Activated naive CD4-positive, alpha-beta T cell treated with anti-CD3 and anti-CD28 coated beads for 36 hours (primary cell): ENCODE data around the gene MT1H. TPM values are rescaled to one million over a fixed set of nuclear protein-coding genes. Genes with fewer than 3 reads are reported as not detected.
A peak's percentile ranks its signal among the peaks of the same experiment; 100 is the strongest.

Source experiments
- CTCF ChIA-PET: fragments of 350-600 bp; sonication (Branson Sonifier 250); formaldehyde crosslinking; loops from one replicate; lab custom pipeline; 2021; ENCODE audit warnings: antibody characterized with exemption; lab: Charles Lee
- DNase-seq: peaks from one replicate; pipeline ENCODE4 v3.0.0-alpha.2; 2020
- H3K27ac Mint-ChIP-seq: one replicate; pipeline ENCODE4 v1.8.0; 2021; ENCODE audit warnings: mild to moderate bottlenecking, mixed read lengths
- H3K27me3 Mint-ChIP-seq: one replicate; pipeline ENCODE4 v1.8.0; 2021; ENCODE audit warnings: low read depth, mixed read lengths
- H3K36me3 Mint-ChIP-seq: one replicate; pipeline ENCODE4 v1.8.0; 2021; ENCODE audit warnings: low read depth, mixed read lengths
- H3K4me1 Mint-ChIP-seq: one replicate; pipeline ENCODE4 v1.8.0; 2021; ENCODE audit warnings: low read depth, mixed read lengths
- H3K4me3 Mint-ChIP-seq: one replicate; pipeline ENCODE4 v1.8.0; 2021; ENCODE audit warnings: mild to moderate bottlenecking, moderate library complexity, mixed read lengths
- H3K9me3 Mint-ChIP-seq: one replicate; pipeline ENCODE4 v1.8.0; 2021; ENCODE audit warnings: mixed read lengths
- intact Hi-C: fragments of 100-400 bp; cut with micrococcal nuclease; formaldehyde crosslinking; loops from one replicate; pipeline ENCODE4 v1.15.1; 2023
- total RNA-seq, 2 experiments: library from RNA; stranded (reverse); gene quantifications; one replicate each; pipeline ENCODE4 v1.2.3, GENCODE V29; 2021

MT1H gene
- total RNA-seq, 2 experiments from 2014 or later, result 5.4 to 7.4 TPM

GRCh38 chr16:56683424-56684172 lies 14.0 kb downstream of the MT1H start:
- intact Hi-C loops, result loop anchor here (2.0 to 5.0 kb wide), 2 partner anchors 19 to 249 kb away; partner anchors contain the start of gene HERPUD1
- peaks cover 19% of the 10 kb centered on the region for H3K4me1 Mint-ChIP-seq
- no peaks in the 10 kb centered on the region for H3K27me3 Mint-ChIP-seq
- peaks cover 6% of the 10 kb centered on the region for H3K36me3 Mint-ChIP-seq
- CTCF ChIA-PET, result interaction anchor here (0.6 to 3.9 kb wide), 5 partner anchors 19 to 490 kb away, joined by 3 to 19 read pairs (median 5); no protein-coding TSS in a partner anchor
- peaks cover 3% of the 10 kb centered on the region for H3K9me3 Mint-ChIP-seq
- DNase-seq, result no peak
- no peak overlapping the region for H3K27ac Mint-ChIP-seq
- H3K4me3 Mint-ChIP-seq, result peak overlapping the region; percentile 92

GRCh38 chr16:56684256-56684925 lies 14.8 kb downstream of the MT1H start:
- intact Hi-C loops, result loop anchor here (5.0 kb wide), 1 partner anchor 248 kb away; the partner anchor contains the start of gene HERPUD1
- Mint-ChIP-seq H3K27ac (no peak overlapping the region), H3K9me3 (peaks cover 3% of the 10 kb centered on the region), H3K4me3 (no peak overlapping the region), H3K36me3 (peaks cover 6% of the 10 kb centered on the region), H3K27me3 (no peaks in the 10 kb centered on the region), H3K4me1 (peaks cover 19% of the 10 kb centered on the region)
- CTCF ChIA-PET, result interaction anchor here (0.6 to 3.9 kb wide), 3 partner anchors 18 to 207 kb away, joined by 4 to 19 read pairs (median 6); no protein-coding TSS in a partner anchor
- no peak for DNase-seq

- intact Hi-C loops, result loop anchor here (5.0 kb wide), 1 partner anchor 247 kb away; the partner anchor contains the start of gene HERPUD1
- CTCF ChIA-PET, result interaction anchor here (1.9 to 3.9 kb wide), 2 partner anchors 17 to 42 kb away, joined by 6 to 19 read pairs; no protein-coding TSS in a partner anchor
Measured at GRCh38 chr16:56684926-56685590, 15.4 kb downstream of the MT1H start.

GRCh38 chr16:56686758-56687157 lies 17.1 kb downstream of the MT1H start:
- H3K27me3 Mint-ChIP-seq, result no peaks in the 10 kb centered on the region
- H3K36me3 Mint-ChIP-seq, result peaks cover 6% of the 10 kb centered on the region
- no peak overlapping the region for H3K27ac Mint-ChIP-seq
- CTCF ChIA-PET, result no interaction called here
- H3K9me3 Mint-ChIP-seq, result peaks cover 3% of the 10 kb centered on the region
- DNase-seq, result no peak
- intact Hi-C loops, result no loop called here
- H3K4me1 Mint-ChIP-seq, result peaks cover 16% of the 10 kb centered on the region
- no peak overlapping the region for H3K4me3 Mint-ChIP-seq

More at GRCh38 chr16:56684926-56685590, 15.4 kb downstream of the MT1H start:
- no peak for DNase-seq
- H3K4me3 Mint-ChIP-seq, result no peak overlapping the region
- H3K4me1 Mint-ChIP-seq, result peaks cover 19% of the 10 kb centered on the region
- no peak overlapping the region for H3K27ac Mint-ChIP-seq
- peaks cover 3% of the 10 kb centered on the region for H3K9me3 Mint-ChIP-seq
- H3K27me3 Mint-ChIP-seq, result no peaks in the 10 kb centered on the region
- peaks cover 6% of the 10 kb centered on the region for H3K36me3 Mint-ChIP-seq

- no peaks in the 10 kb centered on the region for H3K27me3 Mint-ChIP-seq
- H3K27ac Mint-ChIP-seq, result no peak overlapping the region
- intact Hi-C loops, result no loop called here
- DNase-seq, result no peak
- H3K9me3 Mint-ChIP-seq, result peaks cover 3% of the 10 kb centered on the region
- no peak overlapping the region for H3K4me3 Mint-ChIP-seq
- CTCF ChIA-PET, result interaction anchor here (0.6 to 1.1 kb wide), 2 partner anchors 13 to 18 kb away, joined by 3 to 6 read pairs; no protein-coding TSS in a partner anchor
- peaks cover 6% of the 10 kb centered on the region for H3K4me1 Mint-ChIP-seq
- H3K36me3 Mint-ChIP-seq, result peaks cover 6% of the 10 kb centered on the region
Measured at GRCh38 chr16:56688762-56689161, 19.1 kb downstream of the MT1H start.

- CTCF ChIA-PET, result interaction anchor here (0.6 to 1.6 kb wide), 3 partner anchors 12 to 18 kb away, joined by 3 to 6 read pairs (median 4); no protein-coding TSS in a partner anchor
- no peaks in the 10 kb centered on the region for H3K27me3 Mint-ChIP-seq
Measured at GRCh38 chr16:56689171-56689570, 19.6 kb downstream of the MT1H start.

GRCh38 chr16:56690420-56691122 lies 21.0 kb downstream of the MT1H start:
- peaks cover 4% of the 10 kb centered on the region for H3K36me3 Mint-ChIP-seq
- peaks cover 3% of the 10 kb centered on the region for H3K9me3 Mint-ChIP-seq
- H3K27me3 Mint-ChIP-seq, result no peaks in the 10 kb centered on the region
- intact Hi-C loops, result no loop called here
- H3K4me3 Mint-ChIP-seq, result no peak overlapping the region
- H3K27ac Mint-ChIP-seq, result no peak overlapping the region
- CTCF ChIA-PET, result interaction anchor here (0.7 to 1.6 kb wide), 2 partner anchors 11 to 12 kb away, joined by 3 to 4 read pairs; no protein-coding TSS in a partner anchor
- H3K4me1 Mint-ChIP-seq, result no peaks in the 10 kb centered on the region
- no peak for DNase-seq

More at GRCh38 chr16:56689171-56689570, 19.6 kb downstream of the MT1H start:
- no peak overlapping the region for H3K4me3 Mint-ChIP-seq
- DNase-seq, result no peak
- peaks cover 3% of the 10 kb centered on the region for H3K9me3 Mint-ChIP-seq
- no peak overlapping the region for H3K27ac Mint-ChIP-seq
- H3K4me1 Mint-ChIP-seq, result peaks cover 2% of the 10 kb centered on the region
- H3K36me3 Mint-ChIP-seq, result peaks cover 6% of the 10 kb centered on the region
- intact Hi-C loops, result no loop called here

- H3K4me1 Mint-ChIP-seq, result no peaks in the 10 kb centered on the region
- CTCF ChIA-PET, result interaction anchor here (0.9 to 1.3 kb wide), 2 partner anchors 10 kb away, joined by 4 to 5 read pairs; no protein-coding TSS in a partner anchor
- peaks cover 1% of the 10 kb centered on the region for H3K36me3 Mint-ChIP-seq
- H3K27ac Mint-ChIP-seq, result no peak overlapping the region
- no peak for DNase-seq
- intact Hi-C loops, result no loop called here
- H3K4me3 Mint-ChIP-seq, result no peak overlapping the region
- no peaks in the 10 kb centered on the region for H3K27me3 Mint-ChIP-seq
- H3K9me3 Mint-ChIP-seq, result no peaks in the 10 kb centered on the region
Measured at GRCh38 chr16:56691885-56692284, 22.3 kb downstream of the MT1H start.

- no peaks in the 10 kb centered on the region for H3K36me3 Mint-ChIP-seq
- intact Hi-C loops, result no loop called here
- no peaks in the 10 kb centered on the region for H3K27me3 Mint-ChIP-seq
- no peak overlapping the region for H3K4me3 Mint-ChIP-seq
- CTCF ChIA-PET, result interaction anchor here (0.7 to 1.6 kb wide), 2 partner anchors 31 to 185 kb away, joined by 3 to 4 read pairs; no protein-coding TSS in a partner anchor
- no peak for DNase-seq
- no peak overlapping the region for H3K27ac Mint-ChIP-seq
- H3K9me3 Mint-ChIP-seq, result no peaks in the 10 kb centered on the region
- no peaks in the 10 kb centered on the region for H3K4me1 Mint-ChIP-seq
Measured at GRCh38 chr16:56695246-56695645, 25.6 kb downstream of the MT1H start.

- CTCF ChIA-PET, result interaction anchor here (0.5 to 1.7 kb wide), 4 partner anchors 54 to 197 kb away, joined by 4 to 9 read pairs (median 6); no protein-coding TSS in a partner anchor
- no peaks in the 10 kb centered on the region for H3K27me3 Mint-ChIP-seq
- intact Hi-C loops, result no loop called here
- H3K4me3 Mint-ChIP-seq, result no peak overlapping the region
- no peaks in the 10 kb centered on the region for H3K36me3 Mint-ChIP-seq
- H3K4me1 Mint-ChIP-seq, result peaks cover 4% of the 10 kb centered on the region
- H3K9me3 Mint-ChIP-seq, result no peaks in the 10 kb centered on the region
- DNase-seq, result no peak
- no peak overlapping the region for H3K27ac Mint-ChIP-seq
Measured at GRCh38 chr16:56697456-56698155, 28.0 kb downstream of the MT1H start.
